Caco-2 (cell line): ENCODE measurements around the gene INO80D. TPM values are rescaled to one million over a fixed set of nuclear protein-coding genes. Genes with fewer than 3 reads are reported as not detected.
"Not testable (repeated sequence)": the region's sequence is repeated elsewhere in the genome, so short reads cannot be mapped to it uniquely, and the experiment has no call there.

ENCODE experiments used
- BruUV-seq: library from RNA; stranded (reverse); fragments of 400-500 nt; replicated peaks from 2 replicates; lab custom pipeline; 2021; lab: Mats Ljungman, UMichigan
- CTCF ChIA-PET: fragments of 300-600 bp; sonication (Branson Sonifier 250); formaldehyde crosslinking; loops from one replicate; lab custom pipeline; 2022; ENCODE audit warnings: antibody characterized with exemption; lab: Charles Lee
- POLR2A ChIA-PET: fragments of 300-600 bp; sonication (Branson Sonifier 250); formaldehyde crosslinking; loops from one replicate; lab custom pipeline; 2022; ENCODE audit warnings: antibody characterized with exemption; lab: Charles Lee
- DNase-seq, 2 experiments: peaks; one replicate each; pipeline versions ENCODE4 v3.0.0 to v3.0.0-alpha.2; 2020 to 2022
- H3K27me3 ChIP-seq: replicated peaks from 2 replicates; pipeline ENCODE4 v1.6.0; 2011; ENCODE audit warnings: low read length; ENCODE audit not compliant: control insufficient read depth, insufficient read depth
- H3K36me3 ChIP-seq: 2 replicates; pipeline ENCODE4 v1.5.1; 2011; ENCODE audit warnings: low read length; ENCODE audit not compliant: control insufficient read depth, insufficient read depth
- H3K4me1 ChIP-seq: fragments of 250-450 bp; sonication (Bioruptor Pico); 2 replicates; pipeline ENCODE4 v1.5.1; 2020; ENCODE audit warnings: mild to moderate bottlenecking
- H3K4me3 ChIP-seq: 2 replicates; pipeline ENCODE4 v1.5.1; 2011; ENCODE audit warnings: low read depth, mild to moderate bottlenecking, control low read depth, low read length
- H3K9me3 ChIP-seq: fragments of 250-450 bp; sonication (Bioruptor Pico); 2 replicates; pipeline ENCODE4 v1.5.1; 2020; ENCODE audit warnings: mild to moderate bottlenecking, moderate library complexity
- H3K27ac Mint-ChIP-seq: one replicate; pipeline ENCODE4 v1.8.0; 2022; ENCODE audit warnings: mixed read lengths; ENCODE audit not compliant: unreplicated experiment
- H3K27me3 Mint-ChIP-seq: one replicate; pipeline ENCODE4 v1.8.0; 2022; ENCODE audit warnings: mixed read lengths; ENCODE audit not compliant: insufficient read depth, unreplicated experiment
- H3K36me3 Mint-ChIP-seq: one replicate; pipeline ENCODE4 v1.8.0; 2022; ENCODE audit warnings: mild to moderate bottlenecking, mixed read lengths; ENCODE audit not compliant: insufficient read depth, unreplicated experiment
- H3K4me1 Mint-ChIP-seq: one replicate; pipeline ENCODE4 v1.8.0; 2022; ENCODE audit warnings: low read depth, mixed read lengths; ENCODE audit not compliant: unreplicated experiment
- H3K4me3 Mint-ChIP-seq: one replicate; pipeline ENCODE4 v1.8.0; 2022; ENCODE audit warnings: mild to moderate bottlenecking, moderate library complexity, mixed read lengths; ENCODE audit not compliant: unreplicated experiment
- H3K9me3 Mint-ChIP-seq: one replicate; pipeline ENCODE4 v1.8.0; 2022; ENCODE audit warnings: mixed read lengths; ENCODE audit not compliant: unreplicated experiment
- CTCF ChIP-seq, 2 experiments: fragments of 200-600 bp in 1 of 2; IDR thresholded peaks; 1 replicate in 1 of 2; 2 replicates in 1 of 2; pipeline versions ENCODE4 v1.5.1 to v1.8.0; 2011 to 2022; ENCODE audit warnings: antibody characterized with exemption in 1 of 2, control low read depth in 1 of 2, inconsistent platforms in 1 of 2, low read depth in 1 of 2, low read length in 1 of 2, mild to moderate bottlenecking in 1 of 2, moderate library complexity in 1 of 2; ENCODE audit not compliant: insufficient read depth in 1 of 2, severe bottlenecking in 1 of 2, unreplicated experiment in 1 of 2
- intact Hi-C: fragments of 100-400 bp; cut with micrococcal nuclease; formaldehyde crosslinking; loops from one replicate; pipeline ENCODE4 v1.10.0; 2022; ENCODE audit not compliant: unreplicated experiment
- total RNA-seq: library from RNA; stranded (reverse); gene quantifications from 2 replicates; pipeline ENCODE4 v1.2.3, GENCODE V29; 2022

INO80D gene
- total RNA-seq, 1 experiment from 2014 or later: 19.8 TPM

- no peaks in the 10 kb centered on the region for H3K4me1 Mint-ChIP-seq
- no peaks in the 10 kb centered on the region for H3K27me3 Mint-ChIP-seq
- Histone ChIP-seq H3K27me3 (no peaks in the 10 kb centered on the region), H3K36me3 (no peaks in the 10 kb centered on the region), H3K4me1 (peaks cover 6% of the 10 kb centered on the region), H3K9me3 (no peaks in the 10 kb centered on the region), H3K4me3 (no peak overlapping the region)
- peaks cover 30% of the 10 kb centered on the region for H3K36me3 Mint-ChIP-seq
- H3K4me3 Mint-ChIP-seq: no peak overlapping the region
- no peak overlapping the region for H3K27ac Mint-ChIP-seq
- CTCF ChIA-PET: no interaction called here
- no peak for TF ChIP-seq CTCF (IDR thresholded peaks at IDR 0.05; ENCODE audit: insufficient read depth in 1 of 2, low read depth in 1 of 2, low read length in 1 of 2, severe bottlenecking in 1 of 2, unreplicated experiment in 1 of 2)
- POLR2A ChIA-PET: no interaction called here
- intact Hi-C loops: no loop called here
- no TSS peak for BruUV-seq
- no peaks in the 10 kb centered on the region for H3K9me3 Mint-ChIP-seq
- no peak for DNase-seq
Observed at GRCh38 chr2:206049392-206049791, 36.6 kb downstream of the INO80D start.

- intact Hi-C loops: no loop called here
- H3K9me3 ChIP-seq: no peaks in the 10 kb centered on the region
- POLR2A ChIA-PET: no interaction called here
- H3K27me3 ChIP-seq: no peaks in the 10 kb centered on the region
- H3K4me3 ChIP-seq: no peak overlapping the region
- no peak for DNase-seq
- H3K36me3 ChIP-seq: no peaks in the 10 kb centered on the region
- H3K36me3 Mint-ChIP-seq: peaks cover 23% of the 10 kb centered on the region
- no peaks in the 10 kb centered on the region for H3K4me1 Mint-ChIP-seq
- no TSS peak for BruUV-seq
- H3K4me1 ChIP-seq: peaks cover 6% of the 10 kb centered on the region
- no peaks in the 10 kb centered on the region for H3K9me3 Mint-ChIP-seq
- TF ChIP-seq CTCF (IDR thresholded peaks at IDR 0.05; ENCODE audit: insufficient read depth in 1 of 2, low read depth in 1 of 2, low read length in 1 of 2, severe bottlenecking in 1 of 2, unreplicated experiment in 1 of 2): no peak
- H3K4me3 Mint-ChIP-seq: no peak overlapping the region
- no peak overlapping the region for H3K27ac Mint-ChIP-seq
- no peaks in the 10 kb centered on the region for H3K27me3 Mint-ChIP-seq
- CTCF ChIA-PET: no interaction called here
Observed at GRCh38 chr2:206045251-206045650, 40.7 kb downstream of the INO80D start.

- no TSS peak for BruUV-seq
- Histone ChIP-seq H3K36me3 (no peaks in the 10 kb centered on the region), H3K4me1 (no peaks in the 10 kb centered on the region), H3K4me3 (no peak overlapping the region), H3K27me3 (no peaks in the 10 kb centered on the region), H3K9me3 (no peaks in the 10 kb centered on the region)
- Mint-ChIP-seq H3K27me3 (no peaks in the 10 kb centered on the region), H3K9me3 (no peaks in the 10 kb centered on the region), H3K4me1 (no peaks in the 10 kb centered on the region), H3K4me3 (no peak overlapping the region), H3K36me3 (peaks cover 22% of the 10 kb centered on the region), H3K27ac (no peak overlapping the region)
- ChIA-PET CTCF (no interaction called here), POLR2A (no interaction called here)
- DNase-seq: no peak
- intact Hi-C loops: no loop called here
- no peak for TF ChIP-seq CTCF (IDR thresholded peaks at IDR 0.05; ENCODE audit: insufficient read depth in 1 of 2, low read depth in 1 of 2, low read length in 1 of 2, severe bottlenecking in 1 of 2, unreplicated experiment in 1 of 2)
Observed at GRCh38 chr2:206040525-206040924, 45.4 kb downstream of the INO80D start.

- H3K36me3 ChIP-seq, H3K9me3 ChIP-seq, BruUV-seq, H3K27ac Mint-ChIP-seq, intact Hi-C loops, DNase-seq, H3K4me1 ChIP-seq, H3K27me3 Mint-ChIP-seq, H3K4me3 ChIP-seq, POLR2A ChIA-PET, H3K4me3 Mint-ChIP-seq, H3K27me3 ChIP-seq, CTCF ChIA-PET, H3K9me3 Mint-ChIP-seq, H3K4me1 Mint-ChIP-seq: not testable (repeated sequence)
- peaks cover 30% of the 10 kb centered on the region for H3K36me3 Mint-ChIP-seq
Observed at GRCh38 chr2:206035393-206035792, 50.6 kb downstream of the INO80D start.

GRCh38 chr2:206033452-206033851 lies 52.5 kb downstream of the INO80D start:
- H3K27me3 ChIP-seq, H3K4me1 Mint-ChIP-seq, H3K4me3 ChIP-seq, H3K36me3 ChIP-seq, CTCF ChIA-PET, H3K4me1 ChIP-seq, H3K9me3 ChIP-seq, H3K9me3 Mint-ChIP-seq, H3K27ac Mint-ChIP-seq, BruUV-seq, DNase-seq, H3K27me3 Mint-ChIP-seq, intact Hi-C loops, H3K4me3 Mint-ChIP-seq, POLR2A ChIA-PET: not testable (repeated sequence)
- H3K36me3 Mint-ChIP-seq: peaks cover 26% of the 10 kb centered on the region
